Type B pancreatic cell (in vitro differentiated cells): ENCODE measurements around the gene TMCO6. TPM values are rescaled to one million over a fixed set of nuclear protein-coding genes. Genes with fewer than 3 reads are reported as not detected.
"Not testable (repeated sequence)": the region's sequence is repeated elsewhere in the genome, so short reads cannot be mapped to it uniquely, and the experiment has no call there.

Experiments used
- DNase-seq: peaks from one replicate; pipeline ENCODE4 v3.0.0; 2021; ENCODE audit warnings: mixed read lengths; ENCODE audit not compliant: unreplicated experiment; ENCODE audit errors: extremely low spot score
- H3K27ac Mint-ChIP-seq: 2 replicates; pipeline ENCODE4 v1.8.0; 2021; ENCODE audit warnings: mild to moderate bottlenecking, mixed read lengths
- H3K27me3 Mint-ChIP-seq: 2 replicates; pipeline ENCODE4 v1.8.0; 2021; ENCODE audit warnings: mixed read lengths
- H3K36me3 Mint-ChIP-seq: 2 replicates; pipeline ENCODE4 v1.8.0; 2021; ENCODE audit warnings: mixed read lengths
- H3K4me1 Mint-ChIP-seq: one replicate; pipeline ENCODE4 v1.8.0; 2021; ENCODE audit warnings: mixed read lengths; ENCODE audit not compliant: unreplicated experiment
- H3K4me3 Mint-ChIP-seq: 2 replicates; pipeline ENCODE4 v1.8.0; 2021; ENCODE audit warnings: mild to moderate bottlenecking, mixed read lengths
- H3K9me3 Mint-ChIP-seq: 2 replicates; pipeline ENCODE4 v1.8.0; 2021; ENCODE audit warnings: mixed read lengths
- CTCF ChIP-seq: fragments of 200-600 bp; sonication (generic); conservative IDR thresholded peaks from 2 replicates; pipeline ENCODE4 v1.5.0; 2021; ENCODE audit warnings: antibody characterized with exemption, mild to moderate bottlenecking
- total RNA-seq: library from RNA; stranded (reverse); gene quantifications from 2 replicates; pipeline ENCODE4 v1.2.1, GENCODE V29; 2021; ENCODE audit warnings: low replicate concordance

Gene TMCO6
- total RNA-seq, 1 donor from 2014 or later: 29.4 TPM

GRCh38 chr5:140595538-140596300, 43.5 kb upstream of the TMCO6 start:
- TF ChIP-seq CTCF: no peak
- Mint-ChIP-seq H3K36me3 (no peaks in the 10 kb centered on the region), H3K27me3 (no peaks in the 10 kb centered on the region), H3K4me1 (no peaks in the 10 kb centered on the region), H3K27ac (no peak overlapping the region), H3K4me3 (no peak overlapping the region), H3K9me3 (no peaks in the 10 kb centered on the region)
- DNase-seq: no peak

DNA sequence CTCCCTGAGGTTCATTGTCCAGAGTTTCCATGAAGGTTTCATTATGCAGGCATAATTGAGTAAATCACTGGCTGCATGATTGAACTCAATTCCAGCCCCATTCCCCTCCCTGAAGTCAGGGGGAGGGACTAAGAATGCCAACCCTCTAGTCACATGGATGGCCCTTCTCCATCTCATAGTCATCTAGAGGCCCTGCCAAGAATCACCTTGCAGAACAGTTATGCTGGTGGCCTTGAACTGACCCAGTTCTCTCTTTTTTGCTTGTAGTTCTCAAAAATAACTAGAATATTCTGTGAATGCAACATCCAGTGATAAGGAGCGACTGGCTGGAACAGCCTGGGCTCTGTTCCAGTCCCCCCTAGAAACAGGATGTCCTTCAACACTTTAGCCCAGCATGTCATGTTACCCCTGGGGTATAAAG, 42.9 kb upstream of the TMCO6 start:
- no peaks in the 10 kb centered on the region for H3K27me3 Mint-ChIP-seq
- H3K4me1 Mint-ChIP-seq: no peaks in the 10 kb centered on the region

DNA sequence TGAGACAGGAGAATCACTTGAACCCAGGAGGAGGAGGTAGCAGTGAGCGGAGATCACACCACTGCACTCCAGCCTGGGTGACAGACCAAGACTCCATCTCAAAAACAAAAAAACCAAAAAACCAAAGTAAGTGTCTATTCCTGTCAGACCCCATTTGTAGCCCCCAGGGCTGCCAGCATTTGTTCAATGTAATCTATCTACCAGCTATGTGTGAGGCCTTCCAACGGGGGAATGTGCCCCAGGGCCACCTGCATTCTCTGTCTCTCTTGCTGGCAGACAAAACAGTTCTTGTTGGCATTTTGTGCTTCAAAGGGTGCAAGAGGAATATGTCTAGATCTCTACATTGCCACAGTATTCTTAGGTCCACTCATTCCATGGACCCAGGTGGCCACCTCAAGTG, 40.4 kb upstream of the TMCO6 start:
- Mint-ChIP-seq H3K9me3 (no peaks in the 10 kb centered on the region), H3K36me3 (no peaks in the 10 kb centered on the region), H3K27me3 (no peaks in the 10 kb centered on the region), H3K27ac (no peak overlapping the region), H3K4me1 (no peaks in the 10 kb centered on the region), H3K4me3 (no peak overlapping the region)
- no peak for DNase-seq
- TF ChIP-seq CTCF: no peak

More for the DNA sequence above, 42.9 kb upstream of the TMCO6 start:
- Mint-ChIP-seq H3K36me3 (no peaks in the 10 kb centered on the region), H3K4me3 (no peak overlapping the region), H3K9me3 (no peaks in the 10 kb centered on the region), H3K27ac (no peak overlapping the region)
- no peak for TF ChIP-seq CTCF
- no peak for DNase-seq

- Mint-ChIP-seq H3K36me3 (no peaks in the 10 kb centered on the region), H3K4me3 (no peak overlapping the region), H3K9me3 (no peaks in the 10 kb centered on the region), H3K27me3 (no peaks in the 10 kb centered on the region), H3K4me1 (no peaks in the 10 kb centered on the region), H3K27ac (no peak overlapping the region)
- DNase-seq: no peak
- no peak for TF ChIP-seq CTCF
Measured at GRCh38 chr5:140600096-140600495, 39.2 kb upstream of the TMCO6 start.

- no peak overlapping the region for H3K27ac Mint-ChIP-seq
- no peak for TF ChIP-seq CTCF
- no peak overlapping the region for H3K4me3 Mint-ChIP-seq
- no peaks in the 10 kb centered on the region for H3K9me3 Mint-ChIP-seq
- H3K27me3 Mint-ChIP-seq: no peaks in the 10 kb centered on the region
- no peak for DNase-seq
- no peaks in the 10 kb centered on the region for H3K36me3 Mint-ChIP-seq
- no peaks in the 10 kb centered on the region for H3K4me1 Mint-ChIP-seq
Measured at GRCh38 chr5:140602147-140602546, 37.1 kb upstream of the TMCO6 start.

GRCh38 chr5:140603446-140603698, 35.9 kb upstream of the TMCO6 start:
- H3K27ac Mint-ChIP-seq, H3K36me3 Mint-ChIP-seq, H3K4me1 Mint-ChIP-seq, DNase-seq, H3K4me3 Mint-ChIP-seq, H3K9me3 Mint-ChIP-seq, H3K27me3 Mint-ChIP-seq: not testable (repeated sequence)
